Liver (tissue), 9 donors: ENCODE data around the gene VMAC. TPM values are rescaled to one million over a fixed set of nuclear protein-coding genes. Genes with fewer than 3 reads are reported as not detected.

Experiments used
- DNase-seq: peaks from one replicate; pipeline ENCODE4 v3.0.0-alpha.2; 2017; ENCODE audit warnings: low spot score
- H3K27ac ChIP-seq, 2 donors: one replicate each; pipeline ENCODE4 v1.7.0; 2013; ENCODE audit warnings: inconsistent platforms in 2 of 2, low read length in 2 of 2, control low read depth in 1 of 2, low read depth in 1 of 2, mild to moderate bottlenecking in 1 of 2
- H3K27me3 ChIP-seq, 4 donors: one replicate each; pipeline versions ENCODE4 v1.6.1 to v1.7.0; 2013; ENCODE audit warnings: low read length in 3 of 4, inconsistent platforms in 1 of 4, mild to moderate bottlenecking in 1 of 4, moderate library complexity in 1 of 4; ENCODE audit not compliant: control insufficient read depth in 4 of 4, insufficient read depth in 4 of 4
- H3K36me3 ChIP-seq, 4 donors: one replicate each; pipeline versions ENCODE4 v1.6.1 to v1.7.0; 2013; ENCODE audit warnings: low read length in 3 of 4, mild to moderate bottlenecking in 3 of 4, low read depth in 1 of 4, moderate library complexity in 1 of 4; ENCODE audit not compliant: control insufficient read depth in 4 of 4, insufficient read depth in 3 of 4
- H3K4me1 ChIP-seq, 4 donors: one replicate each; pipeline versions ENCODE4 v1.6.1 to v1.7.0; 2013; ENCODE audit warnings: low read length in 3 of 4, mild to moderate bottlenecking in 3 of 4, moderate library complexity in 1 of 4; ENCODE audit not compliant: control insufficient read depth in 4 of 4, insufficient read depth in 4 of 4
- H3K4me3 ChIP-seq, 3 donors: one replicate each; pipeline versions ENCODE4 v1.6.1 to v1.7.0; 2013; ENCODE audit warnings: low read length in 3 of 3, control low read depth in 1 of 3, low read depth in 1 of 3, mild to moderate bottlenecking in 1 of 3
- H3K9ac ChIP-seq, 2 donors: one replicate each; pipeline ENCODE4 v1.7.0; 2013; ENCODE audit warnings: low read length in 2 of 2, mild to moderate bottlenecking in 2 of 2, moderate library complexity in 2 of 2, control low read depth in 1 of 2, low read depth in 1 of 2
- H3K9me3 ChIP-seq, 4 donors: one replicate each; pipeline versions ENCODE4 v1.6.1 to v1.7.0; 2013; ENCODE audit warnings: low read length in 3 of 4; ENCODE audit not compliant: control insufficient read depth in 4 of 4
- ATF3 ChIP-seq: IDR thresholded peaks from 2 replicates; pipeline ENCODE4 v1.6.1; 2016; ENCODE audit warnings: antibody characterized with exemption
- CTCF ChIP-seq: fragments of 150-350 bp; IDR thresholded peaks from 2 replicates; pipeline ENCODE4 v1.5.1; 2017; ENCODE audit warnings: improper control_type of control experiment, low read depth, low read length; ENCODE audit not compliant: missing input control
- FOXA2 ChIP-seq: IDR thresholded peaks from 2 replicates; pipeline ENCODE4 v1.6.1; 2016; ENCODE audit warnings: antibody characterized with exemption
- GABPA ChIP-seq, 2 donors: IDR thresholded peaks in 1 of 2; conservative IDR thresholded peaks in 1 of 2; 2 replicates each; pipeline ENCODE4 v1.6.1; 2016; ENCODE audit warnings: antibody characterized with exemption in 2 of 2, mild to moderate bottlenecking in 1 of 2, moderate library complexity in 1 of 2
- HNF4G ChIP-seq: IDR thresholded peaks from 2 replicates; pipeline ENCODE4 v1.6.1; 2016; ENCODE audit warnings: antibody characterized with exemption
- JUND ChIP-seq, 2 donors: IDR thresholded peaks; 2 replicates each; pipeline ENCODE4 v1.6.1; 2016; ENCODE audit warnings: antibody characterized with exemption in 2 of 2
- MAX ChIP-seq: IDR thresholded peaks from 2 replicates; pipeline ENCODE4 v1.6.1; 2016; ENCODE audit warnings: antibody characterized with exemption
- NR2F2 ChIP-seq: IDR thresholded peaks from 2 replicates; pipeline ENCODE4 v1.6.1; 2016; ENCODE audit warnings: antibody characterized with exemption
- RAD21 ChIP-seq, 2 donors: IDR thresholded peaks; 2 replicates each; pipeline ENCODE4 v1.6.1; 2016; ENCODE audit warnings: antibody characterized with exemption in 2 of 2, mild to moderate bottlenecking in 2 of 2
- REST ChIP-seq: IDR thresholded peaks from 2 replicates; pipeline ENCODE4 v1.6.1; 2016; ENCODE audit warnings: antibody characterized with exemption, mild to moderate bottlenecking
- RXRA ChIP-seq, 2 donors: IDR thresholded peaks; 2 replicates each; pipeline ENCODE4 v1.6.1; 2017 to 2018; ENCODE audit warnings: antibody characterized with exemption in 2 of 2, mild to moderate bottlenecking in 1 of 2
- SP1 ChIP-seq: IDR thresholded peaks from 2 replicates; pipeline ENCODE4 v1.6.1; 2018; ENCODE audit warnings: antibody characterized with exemption, mild to moderate bottlenecking
- TAF1 ChIP-seq: conservative IDR thresholded peaks from 2 replicates; pipeline ENCODE4 v1.6.1; 2016; ENCODE audit warnings: antibody characterized with exemption, mild to moderate bottlenecking
- YY1 ChIP-seq: IDR thresholded peaks from 2 replicates; pipeline ENCODE4 v1.6.1; 2016; ENCODE audit warnings: antibody characterized with exemption, mild to moderate bottlenecking
- ZBTB33 ChIP-seq: IDR thresholded peaks from 2 replicates; pipeline ENCODE4 v1.6.1; 2016; ENCODE audit warnings: antibody characterized with exemption
- WGBS: extraction: QIAGEN DNeasy Blood & Tissue Kit; methylation state at CpG from one replicate; pipeline ENCODE4 v1.1.7; 2013; 5-methylcytosine and 5-hydroxymethylcytosine counted together
- polyA plus RNA-seq, 2 donors: library from polyadenylated mRNA; stranded (reverse) in 1 of 2; unstranded in 1 of 2; fragments of 200-250 nt in 1 of 2; fragments of >200 nt in 1 of 2; fragmentation: Nextera tagmentation in 1 of 2; extraction: Ambion mirVana in 1 of 2; gene quantifications; one replicate each; pipeline versions ENCODE4 v1.2.1 to v1.2.3, GENCODE V29; 2013 to 2015
- total RNA-seq, 2 donors: library from RNA; depleted of rRNA; stranded (reverse); fragments of >200 nt; gene quantifications; one replicate each; pipeline ENCODE4 v1.2.3, GENCODE V29; 2014
- donor health status: healthy.
- donor health status: healthy.
- donor health status: healthy.
- donor health status: healthy.
- donor health status: healthy.

Gene VMAC
- total and polyA plus RNA-seq, 4 donors: 1.2 to 7.7 (median 2.6) TPM

- Histone ChIP-seq H3K4me1 (peaks cover 8 to 23% (median 14%) of the 10 kb centered on the region in 4 donors), H3K36me3 (no peaks in the 10 kb centered on the region), H3K27me3 (no peaks in the 10 kb centered on the region), H3K4me3 (no peak overlapping the region), H3K27ac (no peak overlapping the region), H3K9ac (no peak overlapping the region), H3K9me3 (no peaks in the 10 kb centered on the region)
- DNase-seq: no peak
- 86% methylated on average over 9 of the region's 9 CpGs for WGBS
- TF ChIP-seq GABPA (IDR thresholded peaks at IDR 0.05 in 1 of 2, conservative IDR thresholded peaks at IDR 0.05 in 1 of 2) (no peak), MAX (no peak), NR2F2 (no peak), TAF1 (no peak), REST (no peak), HNF4G (no peak), YY1 (no peak), JUND (IDR thresholded peaks at IDR 0.05) (no peak), FOXA2 (no peak), ATF3 (no peak), CTCF (no peak), RXRA (IDR thresholded peaks at IDR 0.05) (no peak)
Measured at GRCh38 chr19:5877882-5878281, 26.8 kb upstream of the VMAC start.

GRCh38 chr19:5880196-5880595, 24.5 kb upstream of the VMAC start:
- Histone ChIP-seq H3K4me3 (no peak overlapping the region), H3K36me3 (no peaks in the 10 kb centered on the region), H3K27ac (peak overlapping the region; percentile 53 to 76), H3K27me3 (no peaks in the 10 kb centered on the region), H3K9me3 (no peaks in the 10 kb centered on the region), H3K4me1 (peaks cover 10 to 23% (median 14%) of the 10 kb centered on the region in 4 donors), H3K9ac (no peak overlapping the region)
- 36% methylated on average over 6 of the region's 6 CpGs for WGBS
- no peak for TF ChIP-seq YY1
- TF ChIP-seq ZBTB33: no peak
- TF ChIP-seq MAX: no peak
- no peak for TF ChIP-seq NR2F2
- TF ChIP-seq SP1: no peak
- TF ChIP-seq TAF1: no peak
- no peak for TF ChIP-seq RAD21 (IDR thresholded peaks at IDR 0.05)
- DNase-seq: no peak
